Measurements from ENCODE around the gene MRPL22. TPM values are rescaled to one million over a fixed set of nuclear protein-coding genes. Genes with fewer than 3 reads are reported as not detected.

Gene MRPL22
- total RNA-seq, 4 donors from 2014 or later, result 5.8 to 40.6 (median 14.0) TPM

GRCh38 chr5:154945695-154946301 lies 4.9 kb downstream of the MRPL22 start:
- H3K36me3 ChIP-seq, result no peaks in the 10 kb centered on the region
- no peak overlapping the region for H3K4me3 ChIP-seq
- no peak for DNase-seq
- H3K27me3 ChIP-seq, result no peaks in the 10 kb centered on the region
- H3K4me1 ChIP-seq, result peaks cover 0 to 19% (median 6%) of the 10 kb centered on the region in 4 donors
- no peaks in the 10 kb centered on the region for H3K9me3 ChIP-seq
- H3K27ac ChIP-seq, result no peak overlapping the region
- TF ChIP-seq CTCF (IDR thresholded peaks at IDR 0.05), result peak in 5 of 6 experiments; percentile 27 to 64 (median 60)
- TF ChIP-seq POLR2A (IDR thresholded peaks at IDR 0.05), result no peak

DNA sequence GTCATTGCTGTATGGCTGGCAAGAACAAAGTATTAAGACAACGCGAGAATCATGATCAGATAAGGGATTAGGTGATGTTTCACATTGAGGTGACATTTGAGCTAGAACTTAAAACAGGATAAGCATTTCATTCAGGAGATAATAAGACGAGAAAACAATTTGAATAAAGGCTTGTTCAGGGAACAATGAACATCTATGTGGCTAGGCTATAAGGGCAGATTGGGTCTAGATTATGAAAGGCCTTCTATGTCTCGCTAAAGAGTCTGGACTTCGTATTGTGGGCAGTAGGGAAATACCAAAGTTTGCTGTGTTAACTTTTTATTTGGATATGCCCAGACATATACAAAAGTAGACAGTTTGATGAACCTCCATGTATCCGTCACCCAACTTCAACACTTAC lies 6.9 kb downstream of the MRPL22 start:
- Histone ChIP-seq H3K27me3 (no peaks in the 10 kb centered on the region), H3K9me3 (no peaks in the 10 kb centered on the region), H3K4me3 (no peak overlapping the region), H3K36me3 (no peaks in the 10 kb centered on the region), H3K27ac (no peak overlapping the region), H3K4me1 (peaks cover 0 to 5% (median under 1%) of the 10 kb centered on the region in 4 donors)
- TF ChIP-seq CTCF (IDR thresholded peaks at IDR 0.05) (no peak), POLR2A (IDR thresholded peaks at IDR 0.05) (no peak)
- no peak for DNase-seq

- H3K36me3 ChIP-seq, result no peaks in the 10 kb centered on the region
- H3K9me3 ChIP-seq, result no peaks in the 10 kb centered on the region
- no peaks in the 10 kb centered on the region for H3K27me3 ChIP-seq
- peaks cover 0 to under 1% (median 0%) of the 10 kb centered on the region in 4 donors for H3K4me1 ChIP-seq
- no peak for TF ChIP-seq POLR2A (IDR thresholded peaks at IDR 0.05)
- H3K4me3 ChIP-seq, result no peak overlapping the region
- H3K27ac ChIP-seq, result no peak overlapping the region
- DNase-seq, result no peak
These were observed 7.4 kb downstream of the MRPL22 start for GRCh38 chr5:154948313-154948712.

DNA sequence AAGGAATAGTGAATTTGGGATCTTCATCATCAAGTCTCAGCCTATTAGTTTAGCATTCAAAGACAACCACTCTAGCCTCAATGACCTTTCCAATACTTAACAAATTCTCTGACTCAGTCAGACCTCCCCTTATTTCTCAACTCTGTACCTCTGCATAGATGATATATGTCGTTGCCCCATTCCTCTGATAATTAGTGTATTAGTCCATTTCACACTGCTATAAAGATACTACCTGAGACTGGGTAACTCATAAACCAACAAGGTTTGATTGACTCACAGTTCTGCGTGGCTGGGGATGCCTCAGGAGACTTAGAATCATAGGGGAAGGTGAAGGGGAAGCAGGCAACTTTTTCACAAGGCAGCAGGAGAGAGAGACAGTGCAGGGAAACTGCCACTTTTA lies 8.9 kb downstream of the MRPL22 start:
- Histone ChIP-seq H3K27me3 (no peaks in the 10 kb centered on the region), H3K9me3 (no peaks in the 10 kb centered on the region), H3K36me3 (no peaks in the 10 kb centered on the region), H3K4me3 (no peak overlapping the region), H3K27ac (no peak overlapping the region), H3K4me1 (no peaks in the 10 kb centered on the region)
- no peak for DNase-seq
- TF ChIP-seq POLR2A (IDR thresholded peaks at IDR 0.05) (no peak), CTCF (IDR thresholded peaks at IDR 0.05) (no peak)

GRCh38 chr5:154956712-154957111 lies 15.8 kb downstream of the MRPL22 start:
- no peak for TF ChIP-seq POLR2A (IDR thresholded peaks at IDR 0.05)
- no peak for TF ChIP-seq CTCF (IDR thresholded peaks at IDR 0.05)
- Histone ChIP-seq H3K9me3 (no peaks in the 10 kb centered on the region), H3K27me3 (no peaks in the 10 kb centered on the region), H3K27ac (no peak overlapping the region), H3K4me3 (no peak overlapping the region), H3K4me1 (no peaks in the 10 kb centered on the region), H3K36me3 (peaks cover 0 to 49% (median 0%) of the 10 kb centered on the region in 3 donors)
- no peak for DNase-seq

- Histone ChIP-seq H3K27ac (no peak overlapping the region), H3K9me3 (no peaks in the 10 kb centered on the region), H3K36me3 (peaks cover 0 to 58% (median 0%) of the 10 kb centered on the region in 3 donors), H3K4me1 (no peaks in the 10 kb centered on the region), H3K27me3 (no peaks in the 10 kb centered on the region), H3K4me3 (no peak overlapping the region)
- DNase-seq, result no peak
- TF ChIP-seq CTCF (IDR thresholded peaks at IDR 0.05), result no peak
- no peak for TF ChIP-seq POLR2A (IDR thresholded peaks at IDR 0.05)
These were observed 21.6 kb downstream of the MRPL22 start for GRCh38 chr5:154962494-154962893.
